Mucosa of stomach (tissue), 1 donor: Measurements from ENCODE around the gene SMARCAL1.

ENCODE experiments used
- H3K27me3 ChIP-seq: one replicate; pipeline ENCODE4 v1.7.0; 2013; ENCODE audit warnings: mild to moderate bottlenecking, low read length; ENCODE audit not compliant: control insufficient read depth, insufficient read depth
- H3K36me3 ChIP-seq: one replicate; pipeline ENCODE4 v1.7.0; 2013; ENCODE audit warnings: low read length; ENCODE audit not compliant: control insufficient read depth, insufficient read depth
- H3K4me1 ChIP-seq: one replicate; pipeline ENCODE4 v1.7.0; 2013; ENCODE audit warnings: mild to moderate bottlenecking, low read length; ENCODE audit not compliant: control insufficient read depth, insufficient read depth
- H3K4me3 ChIP-seq: one replicate; pipeline ENCODE4 v1.7.0; 2013; ENCODE audit warnings: low read length
- H3K9ac ChIP-seq: one replicate; pipeline ENCODE4 v1.7.0; 2013; ENCODE audit warnings: mild to moderate bottlenecking, low read length, moderate library complexity
- H3K9me3 ChIP-seq: one replicate; pipeline ENCODE4 v1.7.0; 2013; ENCODE audit warnings: mild to moderate bottlenecking, low read length, moderate library complexity; ENCODE audit not compliant: control insufficient read depth
- donor health status: Pancreatic carcinoma.

SMARCAL1 gene

DNA sequence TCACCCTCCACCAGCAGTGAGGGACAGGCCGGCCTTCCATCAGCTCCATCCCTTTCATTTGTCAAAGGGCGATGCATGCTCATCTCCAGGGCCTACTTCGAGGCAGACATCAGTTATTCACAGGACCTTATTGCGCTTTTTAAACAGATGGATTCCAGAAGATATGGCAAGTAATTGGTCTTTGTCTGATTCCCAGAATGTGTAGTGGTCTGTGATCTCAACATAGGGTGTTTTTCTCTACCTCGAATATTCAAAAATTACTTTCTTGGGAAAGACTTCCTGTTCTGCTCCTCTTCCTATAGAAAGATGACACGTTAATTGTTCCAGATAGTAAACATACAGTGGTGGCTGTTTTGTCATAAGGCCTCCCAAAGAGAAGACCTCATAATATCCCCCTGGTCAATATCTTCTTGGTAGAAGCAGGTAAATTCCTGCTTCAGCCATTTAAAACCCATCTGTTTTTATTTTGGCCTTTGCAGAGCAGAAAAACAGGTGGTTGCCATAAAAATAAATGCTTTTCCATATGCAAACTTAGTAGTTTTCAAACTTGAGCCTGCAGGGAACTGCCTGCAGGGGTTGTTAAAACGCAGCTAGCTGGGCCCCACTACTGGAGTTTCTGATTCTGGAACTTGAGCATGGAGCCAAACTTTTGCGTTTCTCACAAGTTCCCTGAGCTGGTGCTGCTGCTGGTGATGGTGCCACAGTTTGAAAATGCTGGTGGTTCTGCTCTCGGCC is 8.2 kb downstream of the SMARCAL1 start:
- H3K9ac ChIP-seq, result no peak overlapping the region
- H3K27me3 ChIP-seq, result no peaks in the 10 kb centered on the region
- peaks cover 15% of the 10 kb centered on the region for H3K36me3 ChIP-seq
- H3K4me1 ChIP-seq, result no peaks in the 10 kb centered on the region
- H3K4me3 ChIP-seq, result no peak overlapping the region
- H3K9me3 ChIP-seq, result no peaks in the 10 kb centered on the region

DNA sequence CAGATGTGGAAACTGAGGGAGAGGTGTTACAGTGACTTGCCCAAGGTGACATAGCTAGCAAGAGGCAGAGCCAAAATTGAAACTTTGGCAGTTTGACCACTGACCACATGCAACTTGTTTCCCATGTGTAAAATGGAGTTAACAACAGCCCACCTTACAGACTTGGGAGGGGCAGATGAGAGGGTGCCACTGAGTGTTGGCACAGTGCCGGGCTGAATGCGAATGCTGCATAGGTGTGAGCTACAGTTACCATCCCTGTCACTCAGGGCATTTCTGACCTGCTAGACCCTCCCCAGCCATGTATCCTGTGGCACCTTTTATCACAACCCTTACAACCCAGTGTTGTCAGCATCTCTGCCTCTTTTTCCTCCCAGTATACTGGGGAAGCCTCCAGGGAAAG is 10.8 kb downstream of the SMARCAL1 start:
- no peaks in the 10 kb centered on the region for H3K4me1 ChIP-seq
- peaks cover 17% of the 10 kb centered on the region for H3K36me3 ChIP-seq
- no peaks in the 10 kb centered on the region for H3K27me3 ChIP-seq

DNA sequence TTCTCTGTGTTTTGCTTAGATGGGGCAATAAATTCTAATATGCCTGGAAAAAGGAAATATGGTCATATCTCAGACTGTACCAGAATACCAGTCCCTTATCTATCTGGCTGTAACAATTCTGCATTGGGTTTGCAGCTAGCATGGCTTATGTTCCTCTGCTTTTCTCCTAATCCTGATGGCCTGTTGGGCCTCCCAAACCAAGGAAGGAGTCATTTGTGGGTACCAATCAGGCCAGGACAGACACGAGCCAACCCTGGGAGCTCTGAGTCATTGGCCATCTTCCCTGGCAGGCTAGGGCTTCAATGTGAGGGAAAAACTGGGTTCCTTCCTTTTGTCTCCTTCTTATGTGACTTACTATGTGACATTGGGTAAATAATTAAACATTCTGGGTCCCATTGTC is 12.0 kb downstream of the SMARCAL1 start:
- Histone ChIP-seq H3K36me3 (peaks cover 17% of the 10 kb centered on the region), H3K9ac (no peak overlapping the region)

More for the DNA sequence above, 10.8 kb downstream of the SMARCAL1 start:
- Histone ChIP-seq H3K4me3 (no peak overlapping the region), H3K9ac (no peak overlapping the region), H3K9me3 (no peaks in the 10 kb centered on the region)

DNA sequence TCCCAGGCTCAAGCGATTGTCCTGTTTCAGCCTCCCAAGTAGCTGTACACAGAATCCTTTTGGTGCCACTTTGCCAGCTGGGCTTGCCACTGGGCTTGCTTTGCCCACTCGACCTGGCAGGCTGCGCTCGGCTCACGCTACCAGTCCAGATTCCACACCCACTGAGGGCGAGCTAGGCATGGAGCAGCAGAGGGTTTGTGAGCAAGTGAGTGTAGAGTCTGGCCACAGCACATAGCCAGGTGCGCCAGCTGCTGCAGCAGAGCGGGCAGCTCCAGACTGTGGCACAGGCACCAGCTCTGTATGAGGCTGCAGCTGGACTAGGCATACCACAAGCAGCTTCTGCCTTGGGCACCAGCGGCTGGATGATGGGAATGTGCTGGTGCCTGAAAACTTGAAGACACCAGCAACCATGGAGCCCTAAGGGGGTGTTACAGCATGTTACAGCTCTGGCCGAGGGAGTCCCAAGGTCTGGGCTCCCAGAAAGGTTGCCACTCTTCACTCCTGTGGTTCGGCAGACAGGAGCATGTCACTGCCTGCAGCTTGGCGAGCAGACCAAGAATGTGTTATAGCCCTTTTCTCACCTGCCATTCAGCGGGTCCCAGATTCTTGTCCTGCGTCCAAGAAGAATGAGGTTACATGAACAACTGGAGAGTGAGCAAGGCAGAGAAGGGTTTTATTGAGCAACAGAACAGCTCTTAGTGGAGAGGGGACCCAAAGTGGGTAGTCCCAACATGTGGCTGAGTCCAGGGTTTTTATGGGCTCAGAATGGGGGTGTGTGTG is 12.9 kb downstream of the SMARCAL1 start:
- Histone ChIP-seq H3K27me3 (no peaks in the 10 kb centered on the region), H3K36me3 (peaks cover 17% of the 10 kb centered on the region), H3K4me3 (no peak overlapping the region), H3K9ac (no peak overlapping the region), H3K4me1 (no peaks in the 10 kb centered on the region), H3K9me3 (no peaks in the 10 kb centered on the region)

More for the DNA sequence above, 12.0 kb downstream of the SMARCAL1 start:
- Histone ChIP-seq H3K9me3 (no peaks in the 10 kb centered on the region), H3K4me3 (no peak overlapping the region), H3K27me3 (no peaks in the 10 kb centered on the region), H3K4me1 (no peaks in the 10 kb centered on the region)

DNA sequence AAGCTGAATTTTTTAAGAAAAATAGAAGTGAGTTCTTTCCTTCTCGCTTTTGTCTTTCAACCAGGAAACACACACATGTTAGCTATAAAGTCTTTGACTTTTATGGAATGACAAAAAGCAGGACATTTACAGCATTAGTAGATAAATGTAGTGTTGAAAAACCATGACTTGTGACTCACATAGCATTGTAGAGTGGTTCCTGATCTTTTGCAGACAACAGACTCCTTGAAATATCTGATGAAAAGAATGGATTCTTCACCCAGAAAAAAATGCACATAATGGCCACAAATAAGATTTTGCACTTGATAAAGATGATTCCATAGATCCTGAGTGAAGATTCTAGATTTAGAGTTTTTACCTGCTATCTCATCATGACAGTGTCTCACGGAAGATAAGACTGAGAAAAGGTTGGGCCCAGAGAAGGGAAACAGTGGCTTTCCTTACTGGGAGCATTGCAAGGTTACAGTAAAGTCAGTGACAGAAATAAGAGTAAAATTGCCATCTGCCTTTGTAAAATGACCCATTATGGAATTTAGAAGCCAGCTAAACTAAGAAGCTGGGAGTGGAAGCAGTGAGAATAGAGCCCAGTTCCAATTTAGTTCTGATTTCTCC is 14.0 kb downstream of the SMARCAL1 start:
- Histone ChIP-seq H3K36me3 (peaks cover 17% of the 10 kb centered on the region), H3K9me3 (no peaks in the 10 kb centered on the region), H3K27me3 (no peaks in the 10 kb centered on the region), H3K9ac (no peak overlapping the region), H3K4me3 (no peak overlapping the region), H3K4me1 (no peaks in the 10 kb centered on the region)

DNA sequence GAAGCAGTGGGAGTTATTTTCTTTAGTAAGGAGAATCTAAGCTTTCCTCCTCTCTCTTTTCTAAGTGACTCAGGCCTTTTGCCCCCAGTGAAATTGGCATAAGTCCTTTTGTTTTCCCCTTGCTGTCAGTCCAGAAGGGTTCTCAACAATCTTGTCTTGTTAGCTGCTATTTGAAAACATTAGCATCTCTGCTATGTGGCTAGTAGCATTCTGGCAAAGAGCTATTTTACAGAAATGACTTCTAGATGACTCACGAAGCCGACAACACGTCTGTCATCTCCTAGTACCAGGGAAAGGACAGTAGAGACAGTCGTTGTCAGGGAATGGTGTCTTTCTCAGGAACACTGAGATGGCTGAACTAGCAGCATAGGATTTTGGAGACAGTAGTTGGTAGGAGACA is 14.7 kb downstream of the SMARCAL1 start:
- Histone ChIP-seq H3K9ac (no peak overlapping the region), H3K4me1 (no peaks in the 10 kb centered on the region), H3K36me3 (peaks cover 17% of the 10 kb centered on the region), H3K4me3 (no peak overlapping the region), H3K9me3 (no peaks in the 10 kb centered on the region), H3K27me3 (no peaks in the 10 kb centered on the region)

DNA sequence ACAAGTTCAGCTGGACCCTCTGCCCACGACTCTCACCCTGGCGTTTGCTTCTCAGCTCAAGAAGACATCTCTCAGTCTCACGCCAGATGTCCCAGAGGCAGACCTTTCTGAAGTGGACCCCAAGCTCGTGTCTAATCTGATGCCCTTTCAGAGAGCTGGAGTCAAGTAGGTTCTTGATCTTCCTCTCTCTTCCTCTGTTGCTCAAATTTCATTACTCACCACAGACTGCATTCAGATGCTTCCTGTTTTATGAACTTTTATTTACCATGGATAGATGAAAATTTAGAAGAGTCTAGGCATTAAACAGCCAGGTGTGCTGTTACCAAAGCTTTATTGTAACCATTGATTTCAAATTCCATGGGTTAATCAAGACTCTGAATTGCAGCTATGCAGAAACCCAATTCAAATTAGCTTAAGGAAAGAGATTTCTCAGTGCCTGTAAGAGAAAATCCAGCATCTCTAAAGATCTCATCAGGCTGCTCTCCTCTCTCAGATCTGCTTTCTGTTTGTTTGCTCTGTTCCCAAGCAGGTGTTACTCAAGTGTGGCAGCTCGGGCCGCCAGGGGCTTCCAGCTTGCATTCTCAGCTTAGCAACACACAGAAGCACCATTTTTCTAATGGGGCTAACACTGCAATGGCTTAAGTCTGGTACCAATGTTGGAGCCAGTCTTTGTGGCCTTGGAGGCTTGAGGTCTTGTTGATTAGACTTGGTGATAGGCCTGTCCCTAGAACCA is 16.5 kb downstream of the SMARCAL1 start:
- Histone ChIP-seq H3K9ac (no peak overlapping the region), H3K9me3 (no peaks in the 10 kb centered on the region), H3K36me3 (peaks cover 20% of the 10 kb centered on the region), H3K27me3 (no peaks in the 10 kb centered on the region), H3K4me1 (no peaks in the 10 kb centered on the region), H3K4me3 (no peak overlapping the region)

DNA sequence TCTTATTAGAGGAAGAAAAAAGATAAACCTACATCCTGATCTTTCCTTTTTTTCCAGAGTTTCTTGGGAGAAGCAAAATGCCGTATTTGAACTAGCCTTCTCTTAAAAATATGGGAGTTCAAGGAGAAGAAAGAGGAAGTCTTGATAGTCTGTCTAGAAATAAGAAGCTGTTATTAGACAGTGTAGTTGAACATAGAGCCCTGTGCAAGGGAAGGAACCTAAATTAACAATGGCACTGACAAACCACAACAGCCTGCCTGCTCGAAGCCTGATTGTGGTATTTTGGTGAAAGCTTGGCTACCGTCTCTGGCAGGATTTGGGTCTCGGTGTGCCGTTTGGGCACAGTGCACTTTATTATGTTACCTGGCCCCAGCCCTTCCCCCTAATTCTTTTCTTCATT is 17.1 kb downstream of the SMARCAL1 start:
- no peaks in the 10 kb centered on the region for H3K9me3 ChIP-seq
- no peaks in the 10 kb centered on the region for H3K4me1 ChIP-seq
- H3K4me3 ChIP-seq, result no peak overlapping the region
- H3K27me3 ChIP-seq, result no peaks in the 10 kb centered on the region
- peaks cover 18% of the 10 kb centered on the region for H3K36me3 ChIP-seq
- H3K9ac ChIP-seq, result no peak overlapping the region

DNA sequence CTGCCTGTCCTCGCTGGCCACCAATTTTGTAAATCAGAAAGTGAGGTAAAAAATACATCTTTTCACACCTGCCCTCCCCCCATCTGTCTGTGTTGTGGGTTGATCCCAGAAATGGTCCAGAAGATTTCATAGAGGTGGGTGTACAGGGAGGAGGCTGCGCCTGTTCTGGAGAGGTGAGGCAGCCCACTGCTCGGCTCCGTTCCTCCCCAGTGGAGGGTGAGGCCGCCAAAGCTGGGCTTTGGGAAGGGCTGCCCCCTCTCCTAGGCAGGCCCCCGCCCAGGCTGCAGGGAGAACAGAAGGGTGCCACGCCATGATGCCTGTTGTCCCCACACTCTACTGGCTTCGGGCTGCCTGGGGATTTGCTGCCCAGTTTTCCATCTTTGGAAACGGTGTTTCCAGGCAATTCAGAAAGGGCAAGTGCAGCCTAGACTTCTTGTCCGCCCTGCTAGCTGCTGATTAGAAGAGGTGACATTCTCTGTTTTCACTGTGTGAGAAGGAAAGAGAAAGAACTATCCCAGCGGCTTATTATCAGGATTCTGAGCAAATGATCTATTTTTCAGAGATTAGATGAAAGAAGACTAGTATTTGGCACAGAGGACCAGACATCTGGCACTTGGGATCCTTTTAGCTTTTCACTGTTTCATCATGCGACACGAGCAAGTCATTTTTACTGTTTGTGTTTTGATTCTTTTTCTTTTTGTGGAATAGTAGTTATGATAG is 18.7 kb downstream of the SMARCAL1 start:
- Histone ChIP-seq H3K27me3 (no peaks in the 10 kb centered on the region), H3K4me1 (no peaks in the 10 kb centered on the region), H3K9ac (no peak overlapping the region), H3K9me3 (no peaks in the 10 kb centered on the region), H3K36me3 (peaks cover 7% of the 10 kb centered on the region), H3K4me3 (no peak overlapping the region)

DNA sequence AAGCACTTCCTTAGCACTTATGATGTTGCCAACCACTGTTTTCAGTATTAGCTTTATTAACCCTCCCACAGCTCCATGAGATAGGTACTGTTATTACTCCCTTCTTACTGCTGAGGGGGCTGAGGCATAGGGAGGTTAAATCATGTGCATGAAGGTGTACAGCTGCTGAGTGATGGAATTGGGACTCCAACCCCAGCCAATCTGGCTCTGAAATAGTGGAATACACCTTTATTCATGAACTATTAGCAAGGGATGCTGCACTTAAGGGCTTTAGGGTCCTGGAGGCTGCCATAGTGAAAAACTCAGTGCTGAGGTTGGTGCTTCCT is 19.2 kb downstream of the SMARCAL1 start:
- H3K9me3 ChIP-seq, result no peaks in the 10 kb centered on the region
- no peak overlapping the region for H3K9ac ChIP-seq
- H3K27me3 ChIP-seq, result no peaks in the 10 kb centered on the region
- H3K4me3 ChIP-seq, result no peak overlapping the region
- H3K4me1 ChIP-seq, result no peaks in the 10 kb centered on the region
- H3K36me3 ChIP-seq, result peaks cover 7% of the 10 kb centered on the region

DNA sequence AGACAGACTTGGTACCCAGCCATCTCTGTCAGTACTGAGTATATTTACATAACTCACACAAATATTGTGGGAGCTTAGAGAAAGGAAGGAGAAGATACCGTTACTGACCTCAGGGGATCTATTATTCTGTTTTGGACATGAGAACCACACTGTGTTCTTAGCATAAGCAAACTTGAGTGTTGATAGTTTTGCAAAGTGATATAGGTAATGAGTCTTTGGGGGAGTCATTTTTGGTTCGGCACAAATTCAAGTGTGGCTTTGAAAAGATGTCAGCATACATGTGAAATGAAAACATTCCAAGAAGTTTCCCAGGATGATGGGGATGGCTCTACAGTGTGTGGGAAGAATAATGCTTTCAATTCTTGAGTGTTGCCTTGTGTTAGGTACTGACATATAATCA is 24.1 kb downstream of the SMARCAL1 start:
- Histone ChIP-seq H3K9ac (no peak overlapping the region), H3K36me3 (peaks cover 17% of the 10 kb centered on the region), H3K9me3 (no peaks in the 10 kb centered on the region), H3K4me1 (no peaks in the 10 kb centered on the region), H3K27me3 (no peaks in the 10 kb centered on the region), H3K4me3 (no peak overlapping the region)
